ENCODE measurements around the gene USP24.

GRCh38 chr1:55231745-55232144 is 16.6 kb upstream of the USP24 start:
- TF ChIP-seq CTCF (conservative IDR thresholded peaks at IDR 0.05) = no peak
- no peak for TF ChIP-seq ZFX (IDR thresholded peaks at IDR 0.05)

Measured in C4-2B (cell line).